ENCODE results near the gene SLC36A4.
"Not testable (repeated sequence)": the region's sequence is repeated elsewhere in the genome, so short reads cannot be mapped to it uniquely, and the experiment has no call there.

SLC36A4 gene

GRCh38 chr11:93193731-93194130 is 4.1 kb downstream of the SLC36A4 start:
- Histone ChIP-seq H3K27me3 (no peaks in the 10 kb centered on the region), H3K4me1 (ENCODE audit: control insufficient read depth in 1 of 2, insufficient read depth in 1 of 2, low read depth in 1 of 2, low read length in 1 of 2) (peaks cover 63 to 65% of the 10 kb centered on the region in 2 experiments), H3K36me3 (no peaks in the 10 kb centered on the region), H3K9me3 (no peaks in the 10 kb centered on the region), H3K27ac (peak overlapping the region; percentile 94), H3K4me3 (ENCODE audit: low read depth in 1 of 2, low read length in 1 of 2) (peak overlapping the region in 1 of 2 experiments; percentile 41)
- TF ChIP-seq, protein P1, sequence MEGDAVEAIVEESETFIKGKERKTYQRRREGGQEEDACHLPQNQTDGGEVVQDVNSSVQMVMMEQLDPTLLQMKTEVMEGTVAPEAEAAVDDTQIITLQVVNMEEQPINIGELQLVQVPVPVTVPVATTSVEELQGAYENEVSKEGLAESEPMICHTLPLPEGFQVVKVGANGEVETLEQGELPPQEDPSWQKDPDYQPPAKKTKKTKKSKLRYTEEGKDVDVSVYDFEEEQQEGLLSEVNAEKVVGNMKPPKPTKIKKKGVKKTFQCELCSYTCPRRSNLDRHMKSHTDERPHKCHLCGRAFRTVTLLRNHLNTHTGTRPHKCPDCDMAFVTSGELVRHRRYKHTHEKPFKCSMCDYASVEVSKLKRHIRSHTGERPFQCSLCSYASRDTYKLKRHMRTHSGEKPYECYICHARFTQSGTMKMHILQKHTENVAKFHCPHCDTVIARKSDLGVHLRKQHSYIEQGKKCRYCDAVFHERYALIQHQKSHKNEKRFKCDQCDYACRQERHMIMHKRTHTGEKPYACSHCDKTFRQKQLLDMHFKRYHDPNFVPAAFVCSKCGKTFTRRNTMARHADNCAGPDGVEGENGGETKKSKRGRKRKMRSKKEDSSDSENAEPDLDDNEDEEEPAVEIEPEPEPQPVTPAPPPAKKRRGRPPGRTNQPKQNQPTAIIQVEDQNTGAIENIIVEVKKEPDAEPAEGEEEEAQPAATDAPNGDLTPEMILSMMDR (IDR thresholded peaks at IDR 0.05) = no peak

- H3K27ac ChIP-seq = peak overlapping the region; percentile 94
- TF ChIP-seq, protein P1 (IDR thresholded peaks at IDR 0.05) = no peak
- H3K9me3 ChIP-seq = no peaks in the 10 kb centered on the region
- H3K36me3 ChIP-seq = no peaks in the 10 kb centered on the region
- no peak overlapping the region for H3K4me3 ChIP-seq (ENCODE audit: low read depth in 1 of 2, low read length in 1 of 2)
- H3K27me3 ChIP-seq = no peaks in the 10 kb centered on the region
- peaks cover 56% of the 10 kb centered on the region in 2 experiments for H3K4me1 ChIP-seq (ENCODE audit: control insufficient read depth in 1 of 2, insufficient read depth in 1 of 2, low read depth in 1 of 2, low read length in 1 of 2)
These were observed 5.6 kb downstream of the SLC36A4 start for GRCh38 chr11:93192163-93192562.

GRCh38 chr11:93189462-93189861 is 8.3 kb downstream of the SLC36A4 start:
- no peak overlapping the region for H3K4me3 ChIP-seq (ENCODE audit: low read depth in 1 of 2, low read length in 1 of 2)
- peaks cover 32% of the 10 kb centered on the region in 2 experiments for H3K4me1 ChIP-seq (ENCODE audit: control insufficient read depth in 1 of 2, insufficient read depth in 1 of 2, low read depth in 1 of 2, low read length in 1 of 2)
- no peaks in the 10 kb centered on the region for H3K36me3 ChIP-seq
- no peak overlapping the region for H3K27ac ChIP-seq
- TF ChIP-seq, protein P1 (IDR thresholded peaks at IDR 0.05) = no peak
- H3K9me3 ChIP-seq = no peaks in the 10 kb centered on the region
- no peaks in the 10 kb centered on the region for H3K27me3 ChIP-seq

GRCh38 chr11:93188726-93189125 is 9.1 kb downstream of the SLC36A4 start:
- no peaks in the 10 kb centered on the region for H3K36me3 ChIP-seq
- H3K27me3 ChIP-seq = no peaks in the 10 kb centered on the region
- H3K4me1 ChIP-seq (ENCODE audit: control insufficient read depth in 1 of 2, insufficient read depth in 1 of 2, low read depth in 1 of 2, low read length in 1 of 2) = peaks cover 24 to 25% of the 10 kb centered on the region in 2 experiments
- H3K9me3 ChIP-seq = no peaks in the 10 kb centered on the region
- TF ChIP-seq, protein P1 (IDR thresholded peaks at IDR 0.05) = no peak
- no peak overlapping the region for H3K4me3 ChIP-seq (ENCODE audit: low read depth in 1 of 2, low read length in 1 of 2)
- no peak overlapping the region for H3K27ac ChIP-seq

GRCh38 chr11:93187290-93187689 is 10.5 kb downstream of the SLC36A4 start:
- Histone ChIP-seq H3K4me1 (ENCODE audit: control insufficient read depth in 1 of 2, insufficient read depth in 1 of 2, low read depth in 1 of 2, low read length in 1 of 2) (peaks cover 10 to 11% of the 10 kb centered on the region in 2 experiments), H3K36me3 (no peaks in the 10 kb centered on the region), H3K9me3 (no peaks in the 10 kb centered on the region), H3K4me3 (ENCODE audit: low read depth in 1 of 2, low read length in 1 of 2) (no peak overlapping the region), H3K27me3 (no peaks in the 10 kb centered on the region), H3K27ac (no peak overlapping the region)
- TF ChIP-seq, protein P1 (IDR thresholded peaks at IDR 0.05) = no peak

DNA sequence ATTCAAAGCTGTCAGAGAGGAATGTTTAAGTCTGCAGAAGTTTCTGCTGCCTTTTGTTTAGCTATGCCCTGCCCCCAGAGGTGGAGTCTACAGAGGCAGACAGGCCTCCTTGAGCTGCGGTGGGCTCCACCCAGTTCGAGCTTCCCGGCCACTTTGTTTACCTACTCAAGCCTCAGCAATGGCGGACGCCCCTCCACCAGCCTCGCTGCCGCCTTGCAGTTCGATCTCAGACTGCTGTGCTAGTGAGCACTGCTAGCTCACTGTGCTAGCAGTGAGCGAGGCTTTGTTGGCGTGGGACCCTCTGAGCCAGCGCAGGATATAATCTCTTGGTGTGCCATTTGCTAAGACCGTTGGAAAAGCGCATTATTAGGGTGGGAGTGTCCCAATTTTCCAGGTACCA is 19.9 kb downstream of the SLC36A4 start:
- peaks cover 19% of the 10 kb centered on the region for H3K36me3 ChIP-seq
- H3K4me3 ChIP-seq (ENCODE audit: low read depth in 1 of 2, low read length in 1 of 2); H3K4me1 ChIP-seq (ENCODE audit: control insufficient read depth in 1 of 2, insufficient read depth in 1 of 2, low read depth in 1 of 2, low read length in 1 of 2); H3K9me3 ChIP-seq; H3K27me3 ChIP-seq; H3K27ac ChIP-seq: not testable (repeated sequence)

Data from neutrophil (primary cell).